Neuron (in vitro differentiated cells): ENCODE results near the gene ABL1.

ENCODE experiments used
- H2AFZ ChIP-seq: one replicate; pipeline ENCODE4 v1.6.1; 2013; ENCODE audit warnings: low read depth, mild to moderate bottlenecking, inconsistent platforms, low read length, moderate library complexity
- H3K27me3 ChIP-seq: one replicate; pipeline ENCODE4 v1.6.1; 2013; ENCODE audit warnings: low read length; ENCODE audit not compliant: insufficient read depth
- H3K36me3 ChIP-seq: one replicate; pipeline ENCODE4 v1.6.1; 2013; ENCODE audit warnings: low read length; ENCODE audit not compliant: insufficient read depth
- H3K4me1 ChIP-seq: one replicate; pipeline ENCODE4 v1.6.1; 2013; ENCODE audit warnings: low read length; ENCODE audit not compliant: insufficient read depth
- H3K4me3 ChIP-seq: 2 replicates; pipeline ENCODE4 v1.5.1; 2013; ENCODE audit warnings: mild to moderate bottlenecking, low read length, moderate library complexity
- H3K9me3 ChIP-seq: one replicate; pipeline ENCODE4 v1.6.1; 2013; ENCODE audit warnings: low read length

The ABL1 gene

DNA sequence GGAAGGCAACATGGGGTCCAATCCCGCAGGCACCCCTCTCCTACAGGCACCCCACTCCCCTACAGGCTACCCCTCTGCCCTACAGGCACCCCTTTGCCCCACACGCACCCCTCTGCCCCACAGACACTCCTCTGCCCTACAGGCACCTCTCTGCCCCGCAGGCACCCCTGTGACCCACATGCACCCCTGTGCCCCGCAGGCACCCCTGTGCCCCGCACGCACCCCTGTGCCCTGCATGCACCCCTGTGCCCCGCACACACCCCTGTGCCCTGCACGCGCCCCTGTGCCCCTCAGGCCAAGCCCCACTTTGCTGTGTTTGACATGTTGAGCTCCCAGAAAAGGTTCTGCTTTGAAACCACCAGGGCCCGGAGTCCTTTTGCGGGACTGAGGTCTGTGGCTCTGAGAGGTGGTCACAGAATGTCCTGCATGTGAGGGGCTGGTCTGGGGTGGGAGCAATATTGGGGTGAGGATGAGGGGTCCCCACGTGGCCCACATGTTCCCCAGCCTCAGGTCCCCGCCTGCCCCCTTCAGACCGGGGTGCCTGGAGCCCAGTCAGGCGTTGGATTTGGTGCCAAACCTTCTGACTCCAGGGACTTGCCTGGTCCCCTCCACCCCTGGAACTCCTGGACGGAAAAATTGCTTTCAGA lies 62.2 kb downstream of the ABL1 start:
- Histone ChIP-seq H3K4me3 (no peak overlapping the region), H3K27me3 (peaks cover 18% of the 10 kb centered on the region), H3K9me3 (no peaks in the 10 kb centered on the region), H3K4me1 (peaks cover 17% of the 10 kb centered on the region), H2AFZ (no peak overlapping the region), H3K36me3 (peaks cover 14% of the 10 kb centered on the region)

DNA sequence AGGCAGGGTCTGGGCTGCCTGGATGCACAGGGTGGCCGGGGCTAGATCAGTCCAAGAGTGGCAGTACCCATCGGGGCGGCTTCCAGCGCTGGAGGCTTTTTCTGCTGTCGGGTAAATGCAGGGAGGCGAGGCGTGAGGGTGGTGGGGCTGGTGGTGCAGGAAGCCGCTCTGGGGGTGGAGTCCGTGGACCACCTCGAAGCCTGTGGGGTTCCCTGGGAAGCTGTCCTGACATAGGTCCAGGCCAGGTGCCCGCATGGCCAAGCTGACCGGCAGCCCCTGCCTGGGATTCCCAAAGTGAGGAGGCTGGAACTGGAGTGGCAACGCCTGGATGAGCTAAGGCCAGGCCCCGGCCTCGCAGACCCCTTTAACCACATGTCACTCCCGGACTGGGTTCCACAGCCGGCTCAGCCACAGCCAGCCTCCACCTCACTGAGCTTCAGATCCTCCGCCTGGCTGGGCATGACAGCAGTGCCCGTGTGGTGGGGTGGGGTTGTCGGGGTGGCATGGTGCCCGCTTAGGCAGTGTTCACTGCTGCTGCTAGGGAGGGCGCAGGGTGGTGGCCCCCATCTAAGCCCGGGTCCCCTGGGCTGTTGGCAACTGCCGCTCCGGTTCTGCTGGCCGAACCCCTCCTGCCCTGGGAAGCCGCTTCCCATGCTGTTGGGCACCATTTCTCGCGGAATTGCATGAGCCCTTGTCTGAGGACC lies 62.9 kb downstream of the ABL1 start:
- Histone ChIP-seq H3K36me3 (peaks cover 13% of the 10 kb centered on the region), H2AFZ (no peak overlapping the region), H3K4me3 (no peak overlapping the region), H3K27me3 (peaks cover 22% of the 10 kb centered on the region), H3K4me1 (peaks cover 9% of the 10 kb centered on the region), H3K9me3 (no peaks in the 10 kb centered on the region)

DNA sequence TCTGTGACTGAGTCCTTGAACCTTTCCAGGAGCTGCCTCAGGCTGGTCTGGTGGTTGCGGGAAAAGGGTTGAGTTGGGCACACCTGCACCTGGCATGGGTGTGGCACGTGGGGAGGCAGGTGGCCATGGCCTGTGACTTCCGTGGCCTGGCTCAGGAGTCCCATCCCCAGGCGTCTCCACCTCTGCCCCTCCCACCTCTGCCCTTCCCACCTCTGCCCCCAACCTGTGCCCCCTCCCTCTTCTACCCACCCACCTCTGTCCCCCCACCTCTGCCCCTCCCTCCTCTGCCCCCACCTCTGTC lies 63.4 kb downstream of the ABL1 start:
- no peaks in the 10 kb centered on the region for H3K9me3 ChIP-seq
- no peak overlapping the region for H2AFZ ChIP-seq
- peaks cover 8% of the 10 kb centered on the region for H3K36me3 ChIP-seq
- peaks cover 6% of the 10 kb centered on the region for H3K4me1 ChIP-seq
- no peak overlapping the region for H3K4me3 ChIP-seq
- H3K27me3 ChIP-seq, result peaks cover 22% of the 10 kb centered on the region

DNA sequence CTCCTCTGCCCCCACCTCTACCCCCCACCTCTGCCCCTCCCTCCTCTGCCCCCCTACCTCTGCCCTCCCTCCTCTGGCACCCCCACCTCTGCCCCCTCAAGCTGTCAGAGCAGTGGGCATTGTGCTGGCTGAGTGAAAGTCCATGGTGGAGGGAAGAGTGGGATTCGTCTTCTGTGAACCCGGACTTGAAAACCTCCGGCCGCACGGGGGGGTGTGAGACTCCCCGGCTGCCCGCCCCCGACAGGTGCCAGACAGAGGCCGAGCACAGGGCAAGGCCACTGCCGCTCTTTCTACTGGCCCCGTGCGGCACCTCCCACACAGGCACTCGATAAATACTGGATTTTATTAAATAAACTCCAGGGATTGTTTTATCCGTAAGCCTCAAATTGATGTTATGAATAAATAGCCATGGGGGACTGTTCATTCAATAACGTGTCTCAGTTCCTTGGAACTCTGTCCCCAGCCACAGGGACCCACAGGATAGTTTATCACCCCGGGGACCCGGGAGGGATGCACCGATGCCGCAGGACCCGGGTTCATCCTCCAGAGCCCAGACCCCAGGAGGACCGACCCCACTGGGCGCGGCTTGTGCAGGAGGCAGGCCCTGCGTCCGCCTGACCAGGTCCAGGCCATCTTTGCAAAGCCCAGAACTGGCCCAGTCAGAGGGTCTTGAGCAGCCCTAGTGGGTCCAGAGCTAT lies 64.1 kb downstream of the ABL1 start:
- Histone ChIP-seq H3K36me3 (peaks cover under 1% of the 10 kb centered on the region), H3K9me3 (no peaks in the 10 kb centered on the region), H2AFZ (no peak overlapping the region), H3K4me1 (peaks cover 3% of the 10 kb centered on the region), H3K27me3 (peaks cover 22% of the 10 kb centered on the region), H3K4me3 (no peak overlapping the region)

DNA sequence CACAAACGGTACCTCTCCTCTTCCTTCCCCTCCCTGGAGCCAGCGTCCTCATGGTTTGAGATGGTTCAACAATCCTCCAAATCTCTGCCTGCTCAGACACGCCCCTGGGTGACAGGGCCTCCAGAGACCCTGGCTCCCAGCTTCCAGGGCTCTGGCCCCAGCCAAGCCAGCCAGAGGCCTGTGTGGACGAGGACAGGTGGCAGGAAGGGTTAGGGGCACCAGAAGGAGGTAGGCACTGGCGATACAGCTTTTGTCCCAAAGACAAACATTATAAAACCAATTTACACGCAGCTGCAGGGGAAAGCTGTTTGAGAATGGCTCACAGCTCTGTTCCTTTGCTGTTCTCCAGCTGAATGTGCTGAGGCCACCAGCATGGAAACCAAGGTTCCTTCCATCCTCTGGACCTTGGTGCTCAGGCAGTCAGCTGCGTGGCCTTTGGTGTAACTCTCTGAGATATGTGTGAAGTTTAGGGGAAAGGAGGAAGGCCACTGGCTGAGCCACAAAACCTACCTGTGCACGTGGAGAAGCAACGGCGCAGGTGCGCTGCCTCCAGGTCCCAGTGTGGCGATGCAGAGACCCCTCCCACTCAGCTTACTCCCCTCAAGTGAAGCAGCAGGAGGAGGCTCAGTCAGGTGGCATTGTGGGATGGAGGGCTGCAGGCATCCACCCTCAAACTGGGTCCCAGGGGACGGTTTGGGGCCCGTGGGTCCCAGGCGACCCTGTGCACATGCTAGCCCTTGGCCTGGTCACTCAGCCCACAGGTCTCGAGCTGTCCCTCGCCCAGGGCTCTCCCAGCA lies 65.8 kb downstream of the ABL1 start:
- H3K27me3 ChIP-seq, result peaks cover 24% of the 10 kb centered on the region
- H3K36me3 ChIP-seq, result no peaks in the 10 kb centered on the region
- peaks cover under 1% of the 10 kb centered on the region for H3K4me1 ChIP-seq
- H3K9me3 ChIP-seq, result no peaks in the 10 kb centered on the region
- no peak overlapping the region for H2AFZ ChIP-seq
- no peak overlapping the region for H3K4me3 ChIP-seq

DNA sequence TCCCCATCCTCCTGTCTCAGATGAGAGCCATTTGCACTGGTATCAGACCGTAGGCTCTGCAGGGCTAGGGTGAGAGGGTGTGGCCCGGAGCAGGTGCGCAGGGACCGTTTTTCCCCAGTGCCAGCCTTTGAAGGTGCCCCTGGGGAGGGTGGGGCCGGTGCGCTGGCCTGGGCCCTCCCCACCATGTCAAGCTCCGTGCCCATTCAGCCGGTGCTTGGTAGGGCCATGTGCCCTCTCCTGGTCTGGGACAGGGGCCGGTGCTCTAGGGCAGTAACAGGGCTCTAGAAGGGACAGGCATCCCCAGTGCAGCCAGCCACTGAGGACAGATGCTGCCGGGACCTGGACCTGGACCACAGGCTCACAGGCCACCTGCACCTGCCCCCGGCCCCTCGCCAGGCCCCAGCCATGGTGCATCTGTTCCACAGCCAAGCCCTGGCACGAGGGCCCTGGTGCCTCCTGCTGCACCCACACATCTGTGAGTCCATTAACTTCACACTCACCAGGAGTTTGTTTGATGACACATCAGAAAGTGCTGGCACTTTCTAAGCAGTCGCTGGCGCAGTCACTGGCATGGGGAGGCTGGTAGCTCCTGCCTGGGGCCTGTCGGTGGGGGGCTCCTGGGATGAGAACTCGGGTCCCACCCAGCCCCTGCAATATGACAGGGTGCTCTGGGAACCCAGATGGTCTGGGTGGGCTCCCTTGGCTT lies 66.6 kb downstream of the ABL1 start:
- Histone ChIP-seq H3K4me1 (no peaks in the 10 kb centered on the region), H3K4me3 (no peak overlapping the region), H3K9me3 (no peaks in the 10 kb centered on the region), H3K36me3 (no peaks in the 10 kb centered on the region), H3K27me3 (peaks cover 30% of the 10 kb centered on the region), H2AFZ (no peak overlapping the region)

DNA sequence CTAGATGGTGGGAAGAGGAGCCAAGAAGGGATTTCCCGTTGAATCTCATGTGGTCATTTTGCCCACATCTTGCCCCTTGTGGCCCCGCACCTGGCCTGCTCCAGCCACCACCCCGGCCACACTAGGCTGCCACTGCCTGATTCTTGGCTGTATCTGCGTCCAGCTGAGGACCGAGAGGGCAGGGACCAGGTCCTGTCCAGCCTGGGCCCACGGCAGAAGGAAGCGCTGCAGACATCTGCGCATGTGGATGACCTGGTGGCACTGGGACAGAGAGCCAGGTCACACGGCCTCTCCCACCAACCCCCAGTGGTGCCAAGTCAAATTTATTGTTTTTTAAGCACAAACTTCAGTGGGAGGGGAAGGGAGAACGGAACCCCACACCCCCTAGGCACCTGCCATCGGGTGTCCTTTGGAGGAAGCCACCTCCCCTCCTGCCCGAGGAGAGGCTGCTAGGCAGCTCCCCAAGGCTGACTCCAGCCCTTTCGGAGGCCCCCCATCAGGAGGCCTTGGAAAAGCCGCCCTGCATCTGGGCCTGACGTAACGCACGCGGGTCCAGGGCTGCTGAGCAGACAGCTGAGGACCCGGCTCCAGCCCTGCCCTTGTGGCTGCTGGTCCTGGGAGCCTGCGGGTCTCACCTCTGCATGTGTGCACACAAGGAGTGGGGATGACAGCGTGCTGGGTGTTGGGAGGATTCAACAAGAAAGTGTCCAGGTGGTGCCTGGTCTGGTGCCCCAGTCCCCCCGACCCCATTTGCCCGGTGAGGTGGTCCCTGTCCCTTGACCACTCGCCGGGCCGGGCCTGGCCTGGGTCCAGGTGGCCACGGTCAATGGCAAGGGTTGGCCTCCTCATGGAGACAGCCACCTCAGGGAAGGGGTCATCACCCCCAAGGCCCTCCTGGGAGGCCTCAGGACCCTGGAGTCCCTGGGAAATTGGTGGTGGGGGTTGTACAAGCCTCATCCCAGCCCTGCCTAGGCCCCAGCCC lies 67.4 kb downstream of the ABL1 start:
- Histone ChIP-seq H2AFZ (no peak overlapping the region), H3K9me3 (no peaks in the 10 kb centered on the region), H3K27me3 (peaks cover 33% of the 10 kb centered on the region), H3K36me3 (no peaks in the 10 kb centered on the region), H3K4me3 (no peak overlapping the region), H3K4me1 (no peaks in the 10 kb centered on the region)

DNA sequence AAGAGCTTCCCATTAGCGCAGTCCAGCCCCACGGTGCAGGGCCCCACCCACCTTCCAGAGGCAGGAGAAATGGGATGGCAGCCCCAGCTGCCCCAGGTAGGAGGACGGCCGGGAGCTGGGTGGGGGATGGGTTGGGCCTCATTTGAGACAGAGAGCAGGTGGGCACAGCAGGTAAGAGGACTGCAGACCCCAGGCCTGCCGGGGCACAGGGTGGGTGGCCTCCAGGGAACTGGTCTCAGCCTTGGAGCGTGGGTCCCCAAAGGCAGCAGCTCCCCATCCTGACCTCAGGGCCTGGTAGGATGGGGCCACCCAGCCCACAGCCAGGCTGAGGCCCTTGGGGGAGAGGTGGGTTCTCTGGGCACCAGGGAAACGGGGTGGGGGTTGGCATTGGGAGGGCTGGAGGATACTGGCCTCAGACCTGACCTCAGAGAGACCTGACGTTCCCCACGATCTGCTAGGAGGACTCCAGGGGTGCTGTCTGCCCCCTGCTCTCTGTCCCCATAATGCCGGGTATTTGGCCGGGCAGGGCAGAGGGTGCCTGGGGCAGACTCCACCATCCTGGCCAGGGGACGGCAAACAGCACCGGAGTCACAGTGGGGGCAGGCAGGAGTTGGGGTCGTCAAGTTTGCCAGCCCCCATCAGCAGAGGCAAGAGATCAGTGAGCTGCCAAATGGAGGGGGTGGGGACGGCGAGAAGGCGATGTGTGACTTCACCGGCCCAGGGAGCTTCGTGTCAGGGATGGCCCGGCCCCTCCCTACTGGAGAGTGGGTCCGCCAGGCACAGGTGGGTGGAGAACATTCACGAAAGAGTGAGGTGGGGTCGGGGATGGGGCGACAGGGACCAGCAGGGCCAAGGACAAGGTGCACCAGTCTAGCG lies 68.4 kb downstream of the ABL1 start:
- peaks cover 33% of the 10 kb centered on the region for H3K27me3 ChIP-seq
- no peak overlapping the region for H2AFZ ChIP-seq
- H3K4me1 ChIP-seq, result no peaks in the 10 kb centered on the region
- no peak overlapping the region for H3K4me3 ChIP-seq
- no peaks in the 10 kb centered on the region for H3K9me3 ChIP-seq
- no peaks in the 10 kb centered on the region for H3K36me3 ChIP-seq

DNA sequence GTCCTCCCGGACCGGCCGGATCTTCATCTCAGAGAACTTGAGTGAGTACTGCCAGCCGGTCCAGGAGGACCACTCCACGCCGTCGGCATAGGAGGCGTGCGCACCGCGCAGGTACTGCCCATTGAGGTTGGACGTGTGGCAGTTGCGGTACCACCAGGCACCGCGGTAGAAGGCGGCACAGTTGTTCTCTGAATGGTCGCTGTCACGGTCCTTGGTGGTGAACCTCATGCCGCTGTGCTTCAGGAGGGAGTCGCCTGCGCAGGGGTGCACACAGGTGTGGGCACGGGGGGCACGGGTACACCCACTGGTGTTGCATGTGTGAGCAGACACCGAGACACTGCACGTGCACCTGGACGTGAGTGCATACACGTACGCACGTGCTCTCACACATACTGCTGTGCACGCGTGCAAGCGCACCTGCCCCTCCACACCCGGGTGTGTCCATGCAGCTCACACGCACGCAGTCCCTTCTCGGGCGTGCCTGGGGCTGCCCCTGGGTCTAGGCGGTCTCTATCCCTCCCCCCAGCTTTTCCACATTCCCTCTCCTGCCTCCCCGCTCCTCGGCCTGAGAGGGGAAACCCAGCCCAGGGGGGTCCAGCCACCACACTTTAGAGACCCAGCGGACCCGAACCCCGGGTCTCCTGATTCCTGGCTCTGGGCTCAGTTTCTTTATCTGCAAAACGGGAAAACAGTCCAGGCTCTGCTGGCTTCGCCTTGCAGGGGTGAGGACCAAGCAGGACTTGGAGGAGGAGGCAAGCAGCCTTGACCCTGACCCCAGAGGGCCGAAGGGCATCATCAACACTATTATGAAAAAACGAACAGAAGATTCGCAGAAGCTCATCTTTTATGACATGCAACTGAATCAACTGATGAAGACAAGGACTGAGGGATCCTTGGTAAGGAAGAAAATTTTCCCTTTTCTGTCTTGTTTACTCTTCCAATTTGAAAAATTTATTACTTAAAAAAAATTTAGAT lies 69.3 kb downstream of the ABL1 start:
- Histone ChIP-seq H3K4me1 (no peaks in the 10 kb centered on the region), H3K4me3 (no peak overlapping the region), H3K36me3 (no peaks in the 10 kb centered on the region), H2AFZ (no peak overlapping the region), H3K9me3 (no peaks in the 10 kb centered on the region), H3K27me3 (peaks cover 33% of the 10 kb centered on the region)

DNA sequence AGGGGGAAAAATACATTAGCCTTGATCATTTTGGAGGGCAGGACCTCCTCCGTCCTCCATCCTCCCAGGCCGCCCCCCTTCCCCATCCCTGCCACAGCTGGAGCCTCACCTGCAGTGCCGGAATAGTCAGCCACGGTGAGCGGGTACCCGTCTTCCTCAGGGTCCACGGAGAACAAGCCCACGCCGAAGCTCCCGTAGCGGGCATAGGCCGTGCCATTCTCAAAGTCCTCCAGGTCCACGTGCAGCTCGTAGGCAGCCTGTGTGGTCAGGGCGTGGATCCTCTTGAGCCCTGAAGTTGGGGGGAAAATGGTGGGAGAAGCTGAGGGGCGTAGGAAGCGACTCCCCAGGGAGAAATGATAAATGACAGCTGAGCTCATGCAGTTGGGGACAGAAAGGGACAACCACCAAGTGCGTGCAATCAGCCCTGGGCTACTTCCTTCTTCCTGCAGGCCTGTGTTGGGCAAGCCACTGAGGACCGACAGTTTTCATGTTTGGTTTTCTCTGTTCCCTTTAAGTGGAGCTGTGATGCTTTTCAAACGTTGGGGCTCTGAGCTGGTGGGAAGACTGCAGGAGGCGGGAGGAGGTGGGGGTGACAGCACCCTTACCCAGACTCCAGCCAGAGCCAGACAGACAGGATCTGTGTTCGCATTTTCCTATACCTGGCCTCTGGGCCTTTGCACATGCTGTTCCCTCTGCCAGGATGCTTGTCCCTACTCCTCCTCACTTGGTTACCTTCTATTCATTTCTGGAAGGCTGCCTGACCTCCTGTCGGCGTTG lies 70.3 kb downstream of the ABL1 start:
- Histone ChIP-seq H3K4me3 (no peak overlapping the region), H3K9me3 (no peaks in the 10 kb centered on the region)

More for the DNA sequence above, 70.3 kb downstream of the ABL1 start:
- no peaks in the 10 kb centered on the region for H3K4me1 ChIP-seq
- no peak overlapping the region for H2AFZ ChIP-seq
- peaks cover 31% of the 10 kb centered on the region for H3K27me3 ChIP-seq
- no peaks in the 10 kb centered on the region for H3K36me3 ChIP-seq
